IMR-90 (cell line): ENCODE measurements around the gene KCTD19. TPM values are rescaled to one million over a fixed set of nuclear protein-coding genes. Genes with fewer than 3 reads are reported as not detected.

Experiments used
- ATAC-seq: fragments of 200-7000 bp; cut with Tn5 transposase; 2 replicates; pipeline ENCODE4 v1.9.1; 2020; ENCODE audit warnings: low read depth, mild to moderate bottlenecking, moderate library complexity
- BruUV-seq: library from RNA; stranded (reverse); fragments of 400-500 nt; replicated peaks from 2 replicates; lab custom pipeline; 2021; lab: Mats Ljungman, UMichigan
- CTCF ChIA-PET: fragments of 300-600 bp; formaldehyde crosslinking; extraction: SDS; loops from one replicate; lab custom pipeline; 2021; ENCODE audit warnings: antibody characterized with exemption; lab: Yijun Ruan, JAX
- POLR2A ChIA-PET: fragments of 300-600 bp; sonication (Branson Sonifier 250); formaldehyde crosslinking; loops from one replicate; lab custom pipeline; 2022; ENCODE audit warnings: antibody characterized with exemption; ENCODE audit not compliant: unreplicated experiment; lab: Charles Lee
- DNase-seq: peaks from one replicate; pipeline ENCODE4 v3.0.0; 2013
- H2AFZ ChIP-seq: replicated peaks from 2 replicates; pipeline ENCODE3; 2013; ENCODE audit warnings: low read length, mild to moderate bottlenecking; ENCODE audit not compliant: poor library complexity
- H2AK5ac ChIP-seq: 2 replicates; pipeline ENCODE4 v1.6.1; 2013; ENCODE audit warnings: low read depth, low read length, inconsistent platforms
- H2AK9ac ChIP-seq: replicated peaks from 2 replicates; pipeline ENCODE3; 2013; ENCODE audit warnings: mild to moderate bottlenecking, low read depth, low read length, moderate library complexity; ENCODE audit not compliant: poor library complexity
- H2BK120ac ChIP-seq: 2 replicates; pipeline ENCODE4 v1.6.1; 2013; ENCODE audit warnings: low read depth, low read length, inconsistent platforms
- H2BK15ac ChIP-seq: 3 replicates; pipeline ENCODE4 v1.6.1; 2013; ENCODE audit warnings: low read depth, low read length, inconsistent platforms
- H2BK20ac ChIP-seq: 2 replicates; pipeline ENCODE4 v1.6.1; 2013; ENCODE audit warnings: low read depth, mild to moderate bottlenecking, inconsistent platforms, low read length, moderate library complexity
- H2BK5ac ChIP-seq: 2 replicates; pipeline ENCODE4 v1.6.1; 2013; ENCODE audit warnings: mild to moderate bottlenecking, low read depth, low read length, inconsistent platforms; ENCODE audit not compliant: poor library complexity, severe bottlenecking
- H3K14ac ChIP-seq: replicated peaks from 2 replicates; pipeline ENCODE4 v1.6.1; 2013; ENCODE audit warnings: low read depth, low read length, inconsistent platforms
- H3K18ac ChIP-seq: 2 replicates; pipeline ENCODE4 v1.6.1; 2013; ENCODE audit warnings: low read depth, low read length, control low read depth
- H3K23ac ChIP-seq: 2 replicates; pipeline ENCODE4 v1.6.1; 2013; ENCODE audit warnings: low read depth, low read length, inconsistent platforms
- H3K27ac ChIP-seq: 2 replicates; pipeline ENCODE4 v1.5.1; 2013; ENCODE audit warnings: mild to moderate bottlenecking, control low read depth, low read length; ENCODE audit not compliant: insufficient read depth
- H3K27me3 ChIP-seq: 2 replicates; pipeline ENCODE4 v1.6.1; 2013; ENCODE audit warnings: low read length; ENCODE audit not compliant: control insufficient read depth, insufficient read depth
- H3K36me3 ChIP-seq: 2 replicates; pipeline ENCODE4 v1.6.1; 2013; ENCODE audit warnings: low read length, mixed read lengths; ENCODE audit not compliant: control insufficient read depth, insufficient read depth
- H3K4ac ChIP-seq: 2 replicates; pipeline ENCODE4 v1.6.1; 2013; ENCODE audit warnings: low read depth, low read length, inconsistent platforms
- H3K4me1 ChIP-seq: 2 replicates; pipeline ENCODE4 v1.6.1; 2013; ENCODE audit warnings: low read length, mixed read lengths; ENCODE audit not compliant: control insufficient read depth, insufficient read depth
- H3K4me2 ChIP-seq: 2 replicates; pipeline ENCODE4 v1.6.1; 2013; ENCODE audit warnings: low read depth, mild to moderate bottlenecking, control low read depth, low read length, moderate library complexity
- H3K4me3 ChIP-seq: 2 replicates; pipeline ENCODE4 v1.5.1; 2013; ENCODE audit warnings: low read depth, mild to moderate bottlenecking, control low read depth, low read length, moderate library complexity; ENCODE audit not compliant: insufficient read depth
- H3K56ac ChIP-seq: 2 replicates; pipeline ENCODE4 v1.6.1; 2013; ENCODE audit warnings: low read length, inconsistent platforms; ENCODE audit not compliant: insufficient read depth; ENCODE audit errors: extremely low read depth
- H3K79me1 ChIP-seq, 2 experiments: 2 replicates each; pipeline ENCODE4 v1.6.1; 2013; ENCODE audit warnings: low read length in 2 of 2, inconsistent platforms in 1 of 2, low read depth in 1 of 2
- H3K9ac ChIP-seq: 2 replicates; pipeline ENCODE4 v1.6.1; 2013; ENCODE audit warnings: low read depth, low read length, control low read depth
- H3K9me1 ChIP-seq: 2 replicates; pipeline ENCODE4 v1.6.1; 2013; ENCODE audit warnings: low read length, inconsistent platforms; ENCODE audit not compliant: insufficient read depth
- H3K9me3 ChIP-seq: 2 replicates; pipeline ENCODE4 v1.6.1; 2013; ENCODE audit warnings: low read length; ENCODE audit not compliant: control insufficient read depth, insufficient read depth
- H4K20me1 ChIP-seq: 2 replicates; pipeline ENCODE4 v1.6.1; 2013; ENCODE audit warnings: low read length, inconsistent platforms; ENCODE audit not compliant: insufficient read depth
- H4K5ac ChIP-seq: 2 replicates; pipeline ENCODE4 v1.6.1; 2013; ENCODE audit warnings: mild to moderate bottlenecking, low read depth, low read length, control low read depth
- H4K8ac ChIP-seq, 2 experiments: 2 replicates each; pipeline ENCODE4 v1.6.1; 2013; ENCODE audit warnings: low read depth in 2 of 2, low read length in 2 of 2, control low read depth in 1 of 2, inconsistent platforms in 1 of 2
- H4K91ac ChIP-seq: 2 replicates; pipeline ENCODE4 v1.6.1; 2013; ENCODE audit warnings: low read depth, low read length, inconsistent platforms; ENCODE audit not compliant: insufficient read depth
- BHLHE40 ChIP-seq: fragments of 150-350 bp; IDR thresholded peaks from 2 replicates; pipeline ENCODE4 v1.6.1; 2016; ENCODE audit warnings: mild to moderate bottlenecking, low read depth, low read length
- CEBPB ChIP-seq: IDR thresholded peaks from 2 replicates; pipeline ENCODE4 v1.6.1; 2012; ENCODE audit warnings: low read depth, low read length, improper control_type of control experiment
- CHD1 ChIP-seq: IDR thresholded peaks from 2 replicates; pipeline ENCODE4 v1.6.1; 2012; ENCODE audit warnings: low read depth, low read length, improper control_type of control experiment
- CTCF ChIP-seq: conservative IDR thresholded peaks from 2 replicates; pipeline ENCODE4 v1.5.1; 2012; ENCODE audit warnings: mild to moderate bottlenecking, low read depth, low read length, improper control_type of control experiment
- ELK1 ChIP-seq: fragments of 150-350 bp; IDR thresholded peaks from 2 replicates; pipeline ENCODE4 v1.6.1; 2016; ENCODE audit warnings: low read depth, mild to moderate bottlenecking, low read length, moderate library complexity, borderline replicate concordance
- FOS ChIP-seq: fragments of 150-350 bp; IDR thresholded peaks from 2 replicates; pipeline ENCODE4 v1.6.1; 2016; ENCODE audit warnings: low read depth, low read length
- MAFK ChIP-seq: IDR thresholded peaks from 2 replicates; pipeline ENCODE4 v1.6.1; 2012; ENCODE audit warnings: low read depth, low read length, improper control_type of control experiment
- MAZ ChIP-seq: IDR thresholded peaks from 2 replicates; pipeline ENCODE4 v1.6.1; 2012; ENCODE audit warnings: low read depth, mild to moderate bottlenecking, low read length, improper control_type of control experiment, moderate library complexity, borderline replicate concordance
- MXI1 ChIP-seq: IDR thresholded peaks from 2 replicates; pipeline ENCODE4 v1.6.1; 2012; ENCODE audit warnings: low read depth, mild to moderate bottlenecking, low read length, moderate library complexity, borderline replicate concordance
- NFE2L2 ChIP-seq: fragments of 150-350 bp; IDR thresholded peaks from 2 replicates; pipeline ENCODE4 v1.6.1; 2016; ENCODE audit warnings: low read depth, mild to moderate bottlenecking, low read length
- POLR2A ChIP-seq: IDR thresholded peaks from 2 replicates; pipeline ENCODE4 v1.6.1; 2012; ENCODE audit warnings: mild to moderate bottlenecking, low read depth, low read length
- RCOR1 ChIP-seq: IDR thresholded peaks from 2 replicates; pipeline ENCODE4 v1.6.1; 2012; ENCODE audit warnings: mild to moderate bottlenecking, low read length, improper control_type of control experiment; ENCODE audit not compliant: insufficient replicate concordance
- USF2 ChIP-seq: fragments of 150-350 bp; IDR thresholded peaks from 2 replicates; pipeline ENCODE4 v1.6.1; 2017; ENCODE audit warnings: mild to moderate bottlenecking, antibody characterized with exemption, low read length, low read depth
- WGBS, 2 experiments: methylation state at CpG; one replicate each; pipeline versions ENCODE4 v1.1.5 to v1.1.7; 2013; ENCODE audit warnings: missing lambda C conversion rate in 2 of 2; ENCODE audit not compliant: insufficient read length in 1 of 2; ENCODE audit errors: extremely low coverage in 2 of 2; 5-methylcytosine and 5-hydroxymethylcytosine counted together
- dilution Hi-C: fragments of 300-500 bp; cut with HindIII; formaldehyde crosslinking; loops from one replicate; pipeline ENCODE4 v1.14.3; 2018; ENCODE audit warnings: low sequenced_read_pairs; ENCODE audit not compliant: unreplicated experiment
- in situ Hi-C: fragments of 300-500 bp; cut with MboI; formaldehyde crosslinking; loops from 3 replicates; pipeline ENCODE4 v1.14.3; 2019; ENCODE audit warnings: low sequenced_read_pairs, inconsistent platforms, mixed read lengths
- intact Hi-C: fragments of 100-400 bp; cut with micrococcal nuclease; formaldehyde crosslinking; loops from 2 replicates; pipeline ENCODE4 v1.10.0; 2022
- polyA plus RNA-seq, 3 experiments: library from polyadenylated mRNA; depleted of rRNA; stranded (reverse); fragments of >200 nt; gene quantifications; 2 replicates each; pipeline ENCODE4 v1.2.3, GENCODE V29; 2012; ENCODE audit warnings: low replicate concordance in 1 of 3
- total RNA-seq: library from RNA; depleted of rRNA; stranded (reverse); fragments of >200 nt; gene quantifications from 2 replicates; pipeline ENCODE4 v1.2.3, GENCODE V29; 2012

The KCTD19 gene
- total and polyA plus RNA-seq, 2 of the 4 experiments (the other 2 are of a cell fraction), result under 0.01 to 0.07 TPM

- peak overlapping the region; percentile 95; the same call in 1 of the 2 replicates for H2AK5ac ChIP-seq
- 93% methylated on average over 3 of the region's 15 CpGs; no CpG with 5 or more reads in 1 of the 2 experiments for WGBS, 2 experiments
- H3K14ac ChIP-seq, result no peak overlapping the region
- no peak overlapping the region for H4K91ac ChIP-seq
- POLR2A ChIA-PET, result no interaction called here
- no peak overlapping the region for H3K56ac ChIP-seq
- no peaks in the 10 kb centered on the region for H3K27me3 ChIP-seq
- dilution Hi-C loops (no loop called here), intact Hi-C loops (no loop called here), in situ Hi-C loops (no loop called here)
- H4K8ac ChIP-seq, result peak overlapping the region in 1 of 2 experiments; percentile 72; a peak in 1 of 4 replicates
- no peak overlapping the region for H2AFZ ChIP-seq
- H2BK5ac ChIP-seq, result no peak overlapping the region
- H3K4me3 ChIP-seq, result no peak overlapping the region
- ATAC-seq, result no peak
- peak overlapping the region; percentile 62; the same call in 1 of the 2 replicates for H4K5ac ChIP-seq
- no TSS peak for BruUV-seq
- H3K4ac ChIP-seq, result 0 out of 2 replicates have a peak overlapping the region, but pooled peaks have one; percentile 58
- H3K4me2 ChIP-seq, result no peak overlapping the region
- H3K9me3 ChIP-seq, result no peaks in the 10 kb centered on the region
- no peak for DNase-seq
- H3K9me1 ChIP-seq, result peaks cover 29% of the 10 kb centered on the region
- 0 out of 2 replicates have a peak overlapping the region, but pooled peaks have one; percentile 1 for H2BK20ac ChIP-seq
- peak overlapping the region; percentile 39; the same call in 1 of the 2 replicates for H2BK120ac ChIP-seq
- CTCF ChIA-PET, result no interaction called here
- no peak overlapping the region for H3K27ac ChIP-seq
- no peak overlapping the region for H3K23ac ChIP-seq
- peak overlapping the region; percentile 94 for H2AK9ac ChIP-seq
- 0 out of 2 replicates have a peak, but pooled peaks cover 4% of the 10 kb centered on the region for H4K20me1 ChIP-seq
- H3K79me1 ChIP-seq, result peaks cover 11 to 32% of the 10 kb centered on the region in 2 experiments; a peak in 3 of 4 replicates
- H2BK15ac ChIP-seq, result no peak overlapping the region; the same call in 2 of the 3 replicates
- 0 out of 2 replicates have a peak, but pooled peaks cover 3% of the 10 kb centered on the region for H3K36me3 ChIP-seq
- no peak overlapping the region for H3K18ac ChIP-seq
- H3K9ac ChIP-seq, result no peak overlapping the region
- H3K4me1 ChIP-seq, result peaks cover 26% of the 10 kb centered on the region
- TF ChIP-seq MAFK (no peak), RCOR1 (no peak), ELK1 (no peak), CHD1 (no peak), CEBPB (no peak), NFE2L2 (no peak), BHLHE40 (no peak), FOS (no peak), MAZ (no peak), POLR2A (no peak), USF2 (no peak), CTCF (no peak), MXI1 (no peak)
These were observed 46.2 kb downstream of the KCTD19 start for GRCh38 chr16:67280090-67281015.
